ENCODE results near the gene TSBP1. TPM values are rescaled to one million over a fixed set of nuclear protein-coding genes. Genes with fewer than 3 reads are reported as not detected.
A peak's percentile ranks its signal among the peaks of the same experiment; 100 is the strongest.

TSBP1 gene
- total RNA-seq, 1 experiment from 2014 or later: not detected

DNA sequence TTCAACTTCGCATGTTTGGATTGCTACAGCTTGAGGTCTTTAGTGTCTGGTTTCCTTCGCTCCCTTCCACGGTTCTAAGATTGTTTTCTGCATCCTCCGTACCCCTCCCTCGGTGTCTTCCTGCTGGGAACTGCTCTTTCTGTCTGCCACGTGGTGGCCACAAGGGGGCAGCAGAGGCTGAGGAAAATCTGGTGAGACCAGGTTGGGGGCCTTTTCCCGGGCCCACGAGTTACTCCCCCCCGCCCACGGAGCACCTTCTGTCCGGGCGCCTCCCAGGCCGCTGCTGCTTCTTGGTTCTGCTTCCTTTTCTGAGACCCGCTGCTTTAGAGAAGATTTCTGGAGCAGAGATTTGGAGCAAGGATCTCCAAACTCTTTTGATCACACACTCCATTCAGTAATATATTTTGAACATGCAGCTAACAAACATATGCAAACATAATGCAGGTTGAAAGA lies 126.7 kb downstream of the TSBP1 start:
- peaks cover 9% of the 10 kb centered on the region for H3K4me1 Mint-ChIP-seq (ENCODE audit: insufficient read depth, unreplicated experiment)
- H3K36me3 Mint-ChIP-seq (ENCODE audit: insufficient read depth, unreplicated experiment): no peaks in the 10 kb centered on the region
- intact Hi-C loops (cut with micrococcal nuclease): loop anchor here (1.0 to 10.0 kb wide), 4 partner anchors 128 to 540 kb away; no protein-coding TSS in a partner anchor
- ChIA-PET CTCF (interaction anchor here (0.7 to 3.2 kb wide), 21 partner anchors 10 to 1292 kb away, joined by 3 to 34 read pairs (median 4); partner anchors contain the start of gene NOTCH4), POLR2A (no interaction called here)
- TF ChIP-seq, protein P1, sequence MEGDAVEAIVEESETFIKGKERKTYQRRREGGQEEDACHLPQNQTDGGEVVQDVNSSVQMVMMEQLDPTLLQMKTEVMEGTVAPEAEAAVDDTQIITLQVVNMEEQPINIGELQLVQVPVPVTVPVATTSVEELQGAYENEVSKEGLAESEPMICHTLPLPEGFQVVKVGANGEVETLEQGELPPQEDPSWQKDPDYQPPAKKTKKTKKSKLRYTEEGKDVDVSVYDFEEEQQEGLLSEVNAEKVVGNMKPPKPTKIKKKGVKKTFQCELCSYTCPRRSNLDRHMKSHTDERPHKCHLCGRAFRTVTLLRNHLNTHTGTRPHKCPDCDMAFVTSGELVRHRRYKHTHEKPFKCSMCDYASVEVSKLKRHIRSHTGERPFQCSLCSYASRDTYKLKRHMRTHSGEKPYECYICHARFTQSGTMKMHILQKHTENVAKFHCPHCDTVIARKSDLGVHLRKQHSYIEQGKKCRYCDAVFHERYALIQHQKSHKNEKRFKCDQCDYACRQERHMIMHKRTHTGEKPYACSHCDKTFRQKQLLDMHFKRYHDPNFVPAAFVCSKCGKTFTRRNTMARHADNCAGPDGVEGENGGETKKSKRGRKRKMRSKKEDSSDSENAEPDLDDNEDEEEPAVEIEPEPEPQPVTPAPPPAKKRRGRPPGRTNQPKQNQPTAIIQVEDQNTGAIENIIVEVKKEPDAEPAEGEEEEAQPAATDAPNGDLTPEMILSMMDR (IDR thresholded peaks at IDR 0.05; ENCODE audit: unreplicated experiment): peak; percentile 89
- no TSS peak for BruUV-seq (replicated peaks)
- H3K27ac Mint-ChIP-seq (ENCODE audit: low read depth, unreplicated experiment): peak overlapping the region; percentile 71
- H3K27me3 Mint-ChIP-seq (ENCODE audit: insufficient read depth, unreplicated experiment): peaks cover 12% of the 10 kb centered on the region
- DNase-seq (ENCODE audit: unreplicated experiment): peak; percentile 74
- H3K4me3 Mint-ChIP-seq (ENCODE audit: unreplicated experiment): peak overlapping the region; percentile 68
- no peaks in the 10 kb centered on the region for H3K9me3 Mint-ChIP-seq (ENCODE audit: unreplicated experiment)

DNA sequence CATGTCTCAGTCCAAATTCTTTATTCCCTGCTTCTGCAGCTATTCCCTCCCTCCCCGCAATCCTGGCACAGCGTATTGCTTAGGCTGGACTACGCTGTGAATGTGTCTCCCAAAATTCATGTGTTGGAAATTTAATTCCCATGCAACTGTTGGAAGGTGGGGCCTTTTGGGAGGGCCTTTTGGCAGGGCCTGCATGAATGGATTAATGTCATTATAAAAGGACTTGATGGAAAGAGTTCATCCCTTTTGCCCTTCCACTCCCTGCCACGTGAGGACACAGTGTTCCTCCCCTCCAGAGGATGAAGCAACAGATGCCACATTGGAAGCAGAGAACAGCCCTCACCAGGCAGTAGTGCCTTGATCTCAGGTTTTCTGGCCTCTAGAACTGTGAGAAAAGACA lies 127.4 kb downstream of the TSBP1 start:
- H3K4me3 Mint-ChIP-seq (ENCODE audit: unreplicated experiment): no peak overlapping the region
- no TSS peak for BruUV-seq (replicated peaks)
- H3K27ac Mint-ChIP-seq (ENCODE audit: low read depth, unreplicated experiment): no peak overlapping the region
- TF ChIP-seq, protein P1 (IDR thresholded peaks at IDR 0.05; ENCODE audit: unreplicated experiment): no peak
- ChIA-PET CTCF (interaction anchor here (1.0 to 2.9 kb wide), 5 partner anchors 11 to 24 kb away, joined by 4 to 34 read pairs (median 7); partner anchors contain the start of gene NOTCH4), POLR2A (no interaction called here)
- peaks cover 6% of the 10 kb centered on the region for H3K36me3 Mint-ChIP-seq (ENCODE audit: insufficient read depth, unreplicated experiment)
- peaks cover 9% of the 10 kb centered on the region for H3K4me1 Mint-ChIP-seq (ENCODE audit: insufficient read depth, unreplicated experiment)
- intact Hi-C loops (cut with micrococcal nuclease): loop anchor here (10.0 kb wide), 1 partner anchor 541 kb away; no protein-coding TSS in a partner anchor
- peaks cover 14% of the 10 kb centered on the region for H3K27me3 Mint-ChIP-seq (ENCODE audit: insufficient read depth, unreplicated experiment)
- H3K9me3 Mint-ChIP-seq (ENCODE audit: unreplicated experiment): no peaks in the 10 kb centered on the region
- no peak for DNase-seq (ENCODE audit: unreplicated experiment)

Other genes starting within 250 kb of the TSBP1 start
- gene ATF6B, start 243.7 kb downstream of the TSBP1 start, total RNA-seq (2022): 65.6 and 86.5 TPM in 2 replicates
- 4.8 and 5.8 TPM in 2 replicates for gene FKBPL, start 241.6 kb downstream of the TSBP1 start, total RNA-seq (2022)
- gene PRRT1, start 220.0 kb downstream of the TSBP1 start, total RNA-seq (2022): 0.17 and 0.19 TPM in 2 replicates
- gene PPT2, start 217.8 kb downstream of the TSBP1 start, total RNA-seq (2022): 3.7 and 5.4 TPM in 2 replicates
- 3.1 and 6.7 TPM in 2 replicates for gene EGFL8, start 207.3 kb downstream of the TSBP1 start, total RNA-seq (2022)
- gene AGPAT1, start 195.8 kb downstream of the TSBP1 start, total RNA-seq (2022): 37.8 and 43.4 TPM in 2 replicates
- 28.1 and 29.6 TPM in 2 replicates for gene RNF5, start 193.5 kb downstream of the TSBP1 start, total RNA-seq (2022)
- 8.0 and 8.4 TPM in 2 replicates for gene AGER, start 187.7 kb downstream of the TSBP1 start, total RNA-seq (2022)
- gene PBX2, start 181.7 kb downstream of the TSBP1 start, total RNA-seq (2022): 48.1 and 49.2 TPM in 2 replicates
- 0.71 and 0.84 TPM in 2 replicates for gene GPSM3, start 179.3 kb downstream of the TSBP1 start, total RNA-seq (2022)
- not detected in 2 replicates for gene NOTCH4, start 147.8 kb downstream of the TSBP1 start, total RNA-seq (2022)
- gene BTNL2, start 35.3 kb upstream of the TSBP1 start, total RNA-seq (2022): not detected in 2 replicates
- not detected in 2 replicates for gene HLA-DRA, start 68.0 kb upstream of the TSBP1 start, total RNA-seq (2022)
- not detected in 2 replicates for gene HLA-DRB5, start 158.4 kb upstream of the TSBP1 start, total RNA-seq (2022)
- gene HLA-DRB1, start 217.9 kb upstream of the TSBP1 start, total RNA-seq (2022): not detected in 2 replicates

Data from MCF 10A (cell line).